WI38 (cell line): Measurements from ENCODE around the gene SKA2.
"Not testable (repeated sequence)": the region's sequence is repeated elsewhere in the genome, so short reads cannot be mapped to it uniquely, and the experiment has no call there.

Experiments used
- H3K4me3 ChIP-seq: 2 replicates; pipeline ENCODE4 v1.5.1; 2011; ENCODE audit warnings: low read depth, mild to moderate bottlenecking, control low read depth, low read length
- CTCF ChIP-seq: IDR thresholded peaks from 2 replicates; pipeline ENCODE4 v1.5.1; 2012; ENCODE audit warnings: low read depth, mild to moderate bottlenecking, control low read depth, low read length

The SKA2 gene

DNA sequence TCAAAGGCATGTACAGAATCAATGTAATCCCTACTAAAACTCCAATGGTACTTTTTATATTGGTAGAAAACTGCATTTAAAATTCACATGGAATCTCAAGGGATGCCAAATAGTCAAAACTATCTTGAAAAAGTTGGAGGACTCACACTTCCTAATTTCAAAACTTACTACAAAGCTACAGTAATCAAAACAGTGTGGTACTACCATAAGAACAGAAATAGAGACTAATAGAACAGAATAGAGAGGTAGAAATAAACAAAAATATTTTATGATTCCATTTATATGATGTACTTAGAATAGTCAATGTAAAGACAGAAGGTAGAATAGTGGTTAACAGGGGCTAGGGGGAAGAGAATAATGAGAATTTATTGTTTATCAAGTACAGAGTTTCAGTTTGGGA is 57.1 kb downstream of the SKA2 start:
- no peak overlapping the region for H3K4me3 ChIP-seq
- TF ChIP-seq CTCF: no peak

- H3K4me3 ChIP-seq: no peak overlapping the region
- TF ChIP-seq CTCF: no peak
Observed at GRCh38 chr17:59094861-59095530, 60.0 kb downstream of the SKA2 start.

GRCh38 chr17:59093702-59094231 is 61.2 kb downstream of the SKA2 start:
- no peak for TF ChIP-seq CTCF
- H3K4me3 ChIP-seq: peak overlapping the region; percentile 31; the same call in 1 of the 2 replicates

- TF ChIP-seq CTCF: no peak
- peak overlapping the region; percentile 31; the same call in 1 of the 2 replicates for H3K4me3 ChIP-seq
Observed at GRCh38 chr17:59093145-59093701, 61.8 kb downstream of the SKA2 start.

DNA sequence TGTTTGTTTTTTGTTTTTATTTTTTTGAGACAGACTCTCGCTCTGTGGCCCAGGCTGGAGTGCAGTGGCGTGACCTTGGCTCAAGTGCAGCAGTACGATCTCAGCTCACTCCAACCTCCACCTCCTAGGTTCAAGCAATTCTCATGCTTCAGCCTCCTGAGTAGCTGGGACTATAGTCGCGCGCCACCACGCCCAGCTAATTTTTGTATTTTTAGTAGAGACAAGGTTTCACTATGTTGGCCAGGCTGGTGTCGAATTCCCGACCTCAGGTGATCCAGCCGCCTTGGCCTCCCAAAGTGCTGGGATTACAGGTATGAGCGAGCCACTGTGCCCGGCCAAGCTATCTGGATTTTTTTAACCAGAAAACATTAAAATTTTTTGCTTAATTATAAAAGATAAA is 64.4 kb downstream of the SKA2 start:
- not testable (repeated sequence) for H3K4me3 ChIP-seq

GRCh38 chr17:59084154-59084553 is 70.8 kb downstream of the SKA2 start:
- H3K4me3 ChIP-seq: no peak overlapping the region
- TF ChIP-seq CTCF: no peak

- TF ChIP-seq CTCF: no peak
- H3K4me3 ChIP-seq: no peak overlapping the region
Observed at GRCh38 chr17:59074494-59074893, 80.5 kb downstream of the SKA2 start.
